Suprapubic skin (tissue), 4 donors: Measurements from ENCODE around the gene NHLRC2.

ENCODE experiments used
- POLR2A ChIP-seq, 2 donors: fragments of 450-650 bp; IDR thresholded peaks; one replicate each; pipeline ENCODE4 v1.6.1; 2017; ENCODE audit warnings: antibody characterized with exemption in 2 of 2, mild to moderate bottlenecking in 2 of 2, moderate library complexity in 2 of 2
- POLR2AphosphoS5 ChIP-seq, 3 donors: sonication (generic); formaldehyde crosslinking; IDR thresholded peaks; one replicate each; pipeline ENCODE4 v1.6.1; 2017; ENCODE audit warnings: antibody characterized with exemption in 3 of 3
- TF ChIP-seq, protein P1 (sequence below), 2 donors: fragments of 200-600 bp in 1 of 2; fragments of 450-650 bp in 1 of 2; sonication (generic) in 1 of 2; IDR thresholded peaks; one replicate each; pipeline ENCODE4 v1.5.1; 2016 to 2019; ENCODE audit warnings: antibody characterized with exemption in 2 of 2, mild to moderate bottlenecking in 1 of 2, moderate library complexity in 1 of 2

DNA sequence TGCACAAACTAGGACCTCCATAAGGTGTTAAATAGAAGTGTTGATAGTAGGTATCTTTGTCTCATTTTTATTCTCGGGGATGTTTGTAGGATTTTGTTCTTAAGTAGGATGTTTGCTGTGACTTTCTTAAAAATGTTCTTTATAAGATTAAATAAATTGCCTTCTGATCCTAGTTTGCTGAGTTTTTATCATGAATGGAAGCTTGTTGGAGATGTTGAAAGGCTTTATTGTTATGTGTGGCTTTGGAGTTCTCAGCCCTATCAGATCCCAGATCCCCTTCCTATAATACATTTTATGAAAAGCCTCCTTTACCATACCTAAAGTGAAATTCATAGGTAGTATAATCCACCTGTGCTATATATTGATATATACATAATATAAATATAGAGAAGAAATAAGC lies 40.1 kb downstream of the NHLRC2 start:
- TF ChIP-seq, protein P1, sequence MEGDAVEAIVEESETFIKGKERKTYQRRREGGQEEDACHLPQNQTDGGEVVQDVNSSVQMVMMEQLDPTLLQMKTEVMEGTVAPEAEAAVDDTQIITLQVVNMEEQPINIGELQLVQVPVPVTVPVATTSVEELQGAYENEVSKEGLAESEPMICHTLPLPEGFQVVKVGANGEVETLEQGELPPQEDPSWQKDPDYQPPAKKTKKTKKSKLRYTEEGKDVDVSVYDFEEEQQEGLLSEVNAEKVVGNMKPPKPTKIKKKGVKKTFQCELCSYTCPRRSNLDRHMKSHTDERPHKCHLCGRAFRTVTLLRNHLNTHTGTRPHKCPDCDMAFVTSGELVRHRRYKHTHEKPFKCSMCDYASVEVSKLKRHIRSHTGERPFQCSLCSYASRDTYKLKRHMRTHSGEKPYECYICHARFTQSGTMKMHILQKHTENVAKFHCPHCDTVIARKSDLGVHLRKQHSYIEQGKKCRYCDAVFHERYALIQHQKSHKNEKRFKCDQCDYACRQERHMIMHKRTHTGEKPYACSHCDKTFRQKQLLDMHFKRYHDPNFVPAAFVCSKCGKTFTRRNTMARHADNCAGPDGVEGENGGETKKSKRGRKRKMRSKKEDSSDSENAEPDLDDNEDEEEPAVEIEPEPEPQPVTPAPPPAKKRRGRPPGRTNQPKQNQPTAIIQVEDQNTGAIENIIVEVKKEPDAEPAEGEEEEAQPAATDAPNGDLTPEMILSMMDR (IDR thresholded peaks at IDR 0.05): no peak
- TF ChIP-seq POLR2A (IDR thresholded peaks at IDR 0.05) (no peak), POLR2AphosphoS5 (IDR thresholded peaks at IDR 0.05) (no peak)
